Mucosa of descending colon (tissue), 3 donors: ENCODE data around the gene BTBD9. TPM values are rescaled to one million over a fixed set of nuclear protein-coding genes. Genes with fewer than 3 reads are reported as not detected.

Source experiments
- ATAC-seq: fragments of 200-7000 bp; cut with Tn5 transposase; one replicate; pipeline ENCODE4 v1.9.1; 2020; ENCODE audit warnings: mild to moderate bottlenecking, moderate library complexity
- DNase-seq, 3 donors: peaks; one replicate each; pipeline ENCODE4 v3.0.0-alpha.2; 2020
- H3K36me3 ChIP-seq: fragments of 200-600 bp; one replicate; pipeline ENCODE4 v1.8.0; 2021; ENCODE audit warnings: low read depth, mild to moderate bottlenecking
- H3K4me1 ChIP-seq: fragments of 200-600 bp; one replicate; pipeline ENCODE4 v1.8.0; 2021; ENCODE audit warnings: low read depth, mild to moderate bottlenecking
- H3K4me3 ChIP-seq: fragments of 200-600 bp; one replicate; pipeline ENCODE4 v1.8.0; 2021; ENCODE audit warnings: mild to moderate bottlenecking
- H3K9me3 ChIP-seq: fragments of 200-600 bp; one replicate; pipeline ENCODE4 v1.8.0; 2021; ENCODE audit warnings: mild to moderate bottlenecking
- intact Hi-C, 2 donors: fragments of 100-400 bp; cut with DNase I in 1 of 2; cut with micrococcal nuclease in 1 of 2; formaldehyde crosslinking; loops; one replicate each; pipeline versions ENCODE4 v1.11.0 to v1.11.1; 2022; cut with DNase I, micrococcal nuclease
- total RNA-seq, 3 donors: library from RNA; stranded (reverse); fragmentation: NEBNext Ultra II Directional in 2 of 3; extraction: Animal tissue kit (Norgen Biotek cat#: 25700) in 2 of 3; gene quantifications; one replicate each; pipeline versions ENCODE4 v1.2.1 to v1.2.4, GENCODE V29; 2021 to 2023
- TF ChIP-seq, protein P1 (sequence below): fragments of 200-600 bp; IDR thresholded peaks from one replicate; pipeline ENCODE4 v1.8.0; 2022; ENCODE audit warnings: antibody characterized with exemption, mild to moderate bottlenecking
- donor health status: DM: no; HTN: no; CAD: no; lungs with moderate emphysema.
- donor health status: DM: no; HTN: no; CAD: no.
- donor health status: DM: no; HTN: yes; CAD: no.

BTBD9 gene
- total RNA-seq, 3 donors from 2014 or later: 22.4 to 38.8 (median 23.9) TPM

DNA sequence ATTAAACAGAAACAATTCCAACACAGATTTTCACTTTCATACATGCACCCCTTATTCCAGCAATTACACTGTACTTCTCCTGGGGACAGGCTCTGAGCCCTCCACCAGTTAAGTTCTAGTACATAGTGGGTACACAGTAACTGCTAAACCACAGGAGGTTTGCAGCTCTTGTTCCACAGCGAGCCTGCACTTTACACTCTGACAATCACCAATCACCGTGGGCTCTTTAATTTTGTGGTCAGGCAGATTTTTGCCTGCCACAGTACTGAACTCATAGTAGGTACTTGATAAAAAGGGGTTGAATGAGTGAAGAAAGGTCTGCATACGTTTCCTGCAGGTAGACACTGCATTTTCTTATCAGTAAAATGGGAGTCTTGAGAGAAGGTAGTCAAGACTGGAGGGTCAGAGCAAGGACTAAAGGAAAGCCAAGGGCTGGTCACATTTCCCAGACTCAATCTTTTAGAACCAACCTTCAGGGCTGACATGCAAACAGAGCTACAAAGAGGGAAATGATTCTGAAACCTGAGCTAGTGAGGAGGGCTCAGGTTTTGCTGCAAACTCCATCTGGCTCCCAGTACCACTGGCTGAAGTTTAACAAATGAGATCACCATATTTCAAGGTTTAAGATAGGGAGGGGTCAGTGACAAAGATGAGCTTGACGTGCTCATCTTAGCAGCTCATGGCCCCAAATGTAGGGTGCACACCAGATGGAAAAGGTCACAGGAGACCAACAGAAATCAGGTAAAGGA is 404.6 kb downstream of the BTBD9 start:
- ATAC-seq (no peak), DNase-seq (no peak)
- Histone ChIP-seq H3K9me3 (no peaks in the 10 kb centered on the region), H3K36me3 (no peaks in the 10 kb centered on the region), H3K4me3 (no peak overlapping the region), H3K4me1 (no peaks in the 10 kb centered on the region)
- TF ChIP-seq, protein P1, sequence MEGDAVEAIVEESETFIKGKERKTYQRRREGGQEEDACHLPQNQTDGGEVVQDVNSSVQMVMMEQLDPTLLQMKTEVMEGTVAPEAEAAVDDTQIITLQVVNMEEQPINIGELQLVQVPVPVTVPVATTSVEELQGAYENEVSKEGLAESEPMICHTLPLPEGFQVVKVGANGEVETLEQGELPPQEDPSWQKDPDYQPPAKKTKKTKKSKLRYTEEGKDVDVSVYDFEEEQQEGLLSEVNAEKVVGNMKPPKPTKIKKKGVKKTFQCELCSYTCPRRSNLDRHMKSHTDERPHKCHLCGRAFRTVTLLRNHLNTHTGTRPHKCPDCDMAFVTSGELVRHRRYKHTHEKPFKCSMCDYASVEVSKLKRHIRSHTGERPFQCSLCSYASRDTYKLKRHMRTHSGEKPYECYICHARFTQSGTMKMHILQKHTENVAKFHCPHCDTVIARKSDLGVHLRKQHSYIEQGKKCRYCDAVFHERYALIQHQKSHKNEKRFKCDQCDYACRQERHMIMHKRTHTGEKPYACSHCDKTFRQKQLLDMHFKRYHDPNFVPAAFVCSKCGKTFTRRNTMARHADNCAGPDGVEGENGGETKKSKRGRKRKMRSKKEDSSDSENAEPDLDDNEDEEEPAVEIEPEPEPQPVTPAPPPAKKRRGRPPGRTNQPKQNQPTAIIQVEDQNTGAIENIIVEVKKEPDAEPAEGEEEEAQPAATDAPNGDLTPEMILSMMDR: no peak
- intact Hi-C loops: no loop called here

- no peaks in the 10 kb centered on the region for H3K4me1 ChIP-seq
- no peak for ATAC-seq
- intact Hi-C loops: no loop called here
These were observed 405.6 kb downstream of the BTBD9 start for GRCh38 chr6:38234141-38234540.

DNA sequence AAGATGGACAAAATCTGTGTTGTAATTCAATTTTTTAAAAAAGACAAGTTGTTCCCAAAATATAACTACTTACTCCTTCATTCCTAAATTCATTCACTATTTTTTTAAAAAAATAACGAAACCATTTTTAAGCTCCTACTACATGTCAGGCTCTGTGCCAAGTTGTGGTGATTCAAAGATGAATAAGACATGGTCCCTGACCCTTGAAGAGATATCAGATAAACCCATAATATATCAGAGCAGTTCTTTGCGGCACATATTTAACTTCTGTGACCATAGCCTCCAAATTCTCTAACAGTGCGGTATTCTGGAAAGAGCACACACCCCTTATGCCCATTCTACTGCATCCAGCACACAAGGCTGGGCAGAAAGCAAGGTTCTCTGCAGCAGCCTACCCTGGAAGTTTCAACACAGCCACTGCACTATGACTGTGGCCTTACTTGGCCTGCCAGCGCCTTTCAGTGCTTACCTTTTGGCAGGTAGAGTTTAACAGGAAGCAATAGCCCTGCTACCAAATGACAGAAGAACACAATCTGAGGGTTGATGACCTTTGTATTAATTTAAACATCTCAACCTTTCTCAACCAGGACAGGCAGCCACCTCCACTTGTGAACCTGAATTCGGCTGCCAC is 406.5 kb downstream of the BTBD9 start:
- intact Hi-C loops: no loop called here
- Histone ChIP-seq H3K9me3 (no peaks in the 10 kb centered on the region), H3K4me1 (no peaks in the 10 kb centered on the region), H3K36me3 (no peaks in the 10 kb centered on the region), H3K4me3 (no peak overlapping the region)
- DNase-seq (no peak), ATAC-seq (peak; percentile 51)
- TF ChIP-seq, protein P1: no peak

More at GRCh38 chr6:38234141-38234540, 405.6 kb downstream of the BTBD9 start:
- DNase-seq: no peak
- H3K4me3 ChIP-seq: no peak overlapping the region
- H3K9me3 ChIP-seq: no peaks in the 10 kb centered on the region
- TF ChIP-seq, protein P1: no peak
- H3K36me3 ChIP-seq: no peaks in the 10 kb centered on the region

- ATAC-seq: peak; percentile 36
- Histone ChIP-seq H3K9me3 (no peaks in the 10 kb centered on the region), H3K4me3 (no peak overlapping the region), H3K4me1 (no peaks in the 10 kb centered on the region), H3K36me3 (no peaks in the 10 kb centered on the region)
- TF ChIP-seq, protein P1: no peak
- intact Hi-C loops: no loop called here
- no peak for DNase-seq
These were observed 414.0 kb downstream of the BTBD9 start for GRCh38 chr6:38225766-38226165.

GRCh38 chr6:38221251-38221650 is 418.5 kb downstream of the BTBD9 start:
- Histone ChIP-seq H3K9me3 (no peaks in the 10 kb centered on the region), H3K4me1 (no peaks in the 10 kb centered on the region), H3K4me3 (no peak overlapping the region), H3K36me3 (no peaks in the 10 kb centered on the region)
- DNase-seq: no peak
- TF ChIP-seq, protein P1: no peak
- ATAC-seq: no peak
- intact Hi-C loops: no loop called here
